ENCODE data around the gene PCMTD2. TPM values are rescaled to one million over a fixed set of nuclear protein-coding genes. Genes with fewer than 3 reads are reported as not detected.

The PCMTD2 gene
- total RNA-seq, 4 donors from 2014 or later: 34.5 to 58.9 (median 47.8) TPM

- H3K4me3 ChIP-seq: no peak overlapping the region
- intact Hi-C loops (cut with DNase I): no loop called here
- H3K27ac ChIP-seq: no peak overlapping the region
- H3K9me3 ChIP-seq: no peaks in the 10 kb centered on the region
- WGBS, 2 donors: 75 to 76% methylated on average over 6 to 9 of the region's 9 CpGs
- H3K27me3 ChIP-seq: peaks cover 0 to 49% (median 0%) of the 10 kb centered on the region in 4 donors
- no peak for DNase-seq
- no peaks in the 10 kb centered on the region for H3K36me3 ChIP-seq
- TF ChIP-seq CTCF (IDR thresholded peaks at IDR 0.05) (no peak), POLR2A (IDR thresholded peaks at IDR 0.05) (no peak)
- H3K4me1 ChIP-seq: no peaks in the 10 kb centered on the region
Observed at GRCh38 chr20:64247307-64247618, 8.3 kb upstream of the PCMTD2 start.

GRCh38 chr20:64247970-64248841, 7.3 kb upstream of the PCMTD2 start:
- intact Hi-C loops (cut with DNase I): no loop called here
- no peaks in the 10 kb centered on the region for H3K4me1 ChIP-seq
- TF ChIP-seq POLR2A (IDR thresholded peaks at IDR 0.05) (no peak), CTCF (IDR thresholded peaks at IDR 0.05) (no peak)
- 69 to 70% methylated on average over 7 to 20 of the region's 33 CpGs for WGBS, 2 donors
- no peaks in the 10 kb centered on the region for H3K9me3 ChIP-seq
- no peak for DNase-seq
- H3K27me3 ChIP-seq: peaks cover 0 to 56% (median 0%) of the 10 kb centered on the region in 4 donors
- H3K27ac ChIP-seq: no peak overlapping the region
- no peaks in the 10 kb centered on the region for H3K36me3 ChIP-seq
- H3K4me3 ChIP-seq: no peak overlapping the region

- no peak overlapping the region for H3K27ac ChIP-seq
- no peaks in the 10 kb centered on the region for H3K36me3 ChIP-seq
- no peak for TF ChIP-seq CTCF (IDR thresholded peaks at IDR 0.05)
- TF ChIP-seq POLR2A (IDR thresholded peaks at IDR 0.05): no peak
- 67 to 86% methylated on average over 2 of the region's 2 CpGs for WGBS, 2 donors
- no peak overlapping the region for H3K4me3 ChIP-seq
- H3K4me1 ChIP-seq: peaks cover 0 to 3% (median 3%) of the 10 kb centered on the region in 3 donors
- H3K9me3 ChIP-seq: no peaks in the 10 kb centered on the region
- no peak for DNase-seq
- intact Hi-C loops (cut with DNase I): no loop called here
- peaks cover 0 to 47% (median 0%) of the 10 kb centered on the region in 4 donors for H3K27me3 ChIP-seq
Observed at GRCh38 chr20:64250027-64250426, 5.5 kb upstream of the PCMTD2 start.

- Histone ChIP-seq H3K27ac (no peak overlapping the region), H3K4me1 (peaks cover 10 to 26% (median 13%) of the 10 kb centered on the region in 3 donors), H3K27me3 (peaks cover 0 to 24% (median 0%) of the 10 kb centered on the region in 4 donors), H3K36me3 (no peaks in the 10 kb centered on the region), H3K4me3 (no peak overlapping the region), H3K9me3 (no peaks in the 10 kb centered on the region)
- intact Hi-C loops (cut with DNase I): no loop called here
- TF ChIP-seq CTCF (IDR thresholded peaks at IDR 0.05) (no peak), POLR2A (IDR thresholded peaks at IDR 0.05) (no peak)
- WGBS, 2 donors: 90 to 92% methylated on average over 4 of the region's 4 CpGs
- no peak for DNase-seq
Observed at GRCh38 chr20:64253000-64253383, 2.6 kb upstream of the PCMTD2 start.

GRCh38 chr20:64253443-64253842, 2.1 kb upstream of the PCMTD2 start:
- intact Hi-C loops (cut with DNase I): no loop called here
- no peak overlapping the region for H3K4me3 ChIP-seq
- no peak for DNase-seq
- 79% methylated on average over 4 of the region's 4 CpGs for WGBS, 2 donors
- H3K9me3 ChIP-seq: no peaks in the 10 kb centered on the region
- H3K27me3 ChIP-seq: peaks cover 0 to 20% (median 0%) of the 10 kb centered on the region in 4 donors
- no peaks in the 10 kb centered on the region for H3K36me3 ChIP-seq
- no peak overlapping the region for H3K27ac ChIP-seq
- no peak for TF ChIP-seq CTCF (IDR thresholded peaks at IDR 0.05)
- peaks cover 10 to 29% (median 13%) of the 10 kb centered on the region in 3 donors for H3K4me1 ChIP-seq
